HG03103 (cell line): ENCODE measurements around the gene MST1.

ENCODE experiments used
- ATAC-seq: cut with Tn5 transposase; IDR thresholded peaks from one replicate; pipeline ENCODE4 v1.9.1; 2021; ENCODE audit warnings: low read depth; ENCODE audit not compliant: unreplicated experiment

Gene MST1

DNA sequence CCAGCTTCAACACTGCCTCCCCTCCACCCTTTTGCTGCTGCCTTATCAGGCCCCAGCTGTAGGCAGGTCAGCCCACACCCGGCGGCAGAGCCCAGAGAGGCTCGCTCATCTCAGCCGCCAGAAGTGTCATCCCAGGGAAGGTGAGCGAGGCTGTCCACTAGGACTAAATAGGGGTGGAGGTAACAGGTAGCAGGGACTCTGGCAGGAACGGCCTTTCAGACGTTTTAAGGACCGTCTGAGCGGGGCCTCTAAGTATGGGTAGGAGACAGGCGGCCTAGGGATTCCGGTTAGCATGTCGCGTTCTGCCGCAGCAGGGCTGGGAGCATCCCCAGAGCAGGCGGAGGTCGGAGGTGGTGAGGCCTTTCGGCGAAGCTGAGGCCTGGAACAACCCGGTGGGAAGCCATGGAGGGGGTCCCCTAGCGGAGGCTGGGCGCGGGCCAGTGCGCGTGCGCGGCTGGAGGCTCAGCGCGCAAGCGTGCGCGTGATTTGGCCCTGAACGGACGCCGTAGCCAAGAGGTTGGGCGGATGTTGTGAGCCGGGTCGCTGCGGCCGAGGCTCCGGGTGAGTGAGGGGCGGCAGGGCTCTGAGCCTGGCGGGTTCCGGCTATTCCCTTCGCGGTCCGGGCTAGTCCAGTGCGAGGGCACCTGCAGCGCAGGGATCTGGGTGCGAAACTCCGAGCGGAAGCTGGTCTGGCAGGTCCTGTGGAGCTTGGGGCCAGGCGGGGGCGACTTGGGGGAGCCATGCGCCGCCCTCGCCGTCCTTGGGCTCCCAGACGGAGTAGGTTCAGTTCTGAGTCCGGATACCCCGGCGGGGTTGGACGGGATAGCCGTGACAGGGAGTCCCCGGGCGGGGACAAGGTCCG is at the start of gene MST1, which contains the start of gene RNF123:
Gene MST1 (minus strand): TSS at position 429 of the 862 bp plus-strand sequence. CDS start 783 bp downstream, outside the sequence.
Gene RNF123 (plus strand): TSS at position 512 of the 862 bp plus-strand sequence. CDS start 1,609 bp downstream, outside the sequence.
- peak; percentile 49 for ATAC-seq

GRCh38 chr3:49738067-49738713 is 48.9 kb upstream of the MST1 start:
- ATAC-seq = no peak

- no peak for ATAC-seq
Observed at GRCh38 chr3:49734752-49735151, 45.5 kb upstream of the MST1 start.

- no peak for ATAC-seq
Observed at GRCh38 chr3:49733551-49733950, 44.3 kb upstream of the MST1 start.

GRCh38 chr3:49732597-49732996 is 43.3 kb upstream of the MST1 start:
- ATAC-seq = no peak

DNA sequence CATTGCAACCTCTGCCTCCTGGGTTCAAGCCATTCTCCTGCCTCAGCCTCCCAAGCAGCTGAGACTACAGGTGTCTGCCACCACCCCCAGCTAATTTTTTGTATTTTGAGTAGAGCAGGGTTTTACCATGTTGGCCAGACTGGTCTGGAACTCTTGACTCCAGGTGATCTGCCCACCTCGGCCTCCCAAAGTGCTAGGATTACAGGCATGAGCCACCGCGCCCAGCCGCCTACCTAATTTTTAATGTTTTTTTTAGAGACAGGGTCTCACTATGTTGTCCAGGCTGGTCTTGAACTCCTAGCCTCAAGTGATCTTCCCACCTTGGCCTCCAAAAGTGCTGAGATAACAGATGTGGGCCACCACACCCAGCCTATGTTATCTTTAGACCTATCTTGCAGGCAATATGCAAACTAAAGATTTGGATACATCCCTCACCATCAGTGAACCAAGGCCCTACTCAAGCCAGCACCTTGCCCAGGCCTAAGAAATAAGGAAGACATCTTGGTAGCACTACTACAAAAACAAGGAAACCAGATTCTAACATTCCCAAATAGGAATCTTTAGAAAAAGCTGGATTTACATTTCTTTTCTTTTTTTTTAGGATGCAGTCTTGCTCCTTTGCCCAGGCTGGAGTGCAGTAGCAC is 40.8 kb upstream of the MST1 start:
- ATAC-seq = no peak

DNA sequence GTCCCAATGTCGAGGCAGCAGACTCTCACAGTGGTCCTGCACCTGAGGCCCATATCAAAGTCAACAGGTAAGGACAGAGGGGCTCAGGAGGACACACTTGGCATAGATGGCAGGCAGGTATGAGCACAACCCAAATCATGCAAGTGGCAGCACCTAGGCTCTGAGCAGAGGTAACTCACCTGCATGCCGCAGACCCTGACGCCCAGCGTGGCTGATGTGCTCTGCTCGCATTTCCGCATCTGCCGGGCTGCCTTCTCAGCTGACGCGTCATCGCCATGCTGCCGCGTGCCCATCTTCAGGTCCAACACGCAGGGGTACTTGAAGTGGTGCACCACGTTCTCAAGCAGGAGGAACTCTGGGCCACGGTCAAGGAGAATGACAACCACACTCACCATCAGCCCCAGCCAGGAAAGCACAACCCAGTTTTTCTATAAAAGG is 38.7 kb upstream of the MST1 start:
- ATAC-seq = no peak

- ATAC-seq = no peak
Observed at GRCh38 chr3:49727154-49727923, 38.1 kb upstream of the MST1 start.

GRCh38 chr3:49725906-49726681 is 36.8 kb upstream of the MST1 start:
- no peak for ATAC-seq

DNA sequence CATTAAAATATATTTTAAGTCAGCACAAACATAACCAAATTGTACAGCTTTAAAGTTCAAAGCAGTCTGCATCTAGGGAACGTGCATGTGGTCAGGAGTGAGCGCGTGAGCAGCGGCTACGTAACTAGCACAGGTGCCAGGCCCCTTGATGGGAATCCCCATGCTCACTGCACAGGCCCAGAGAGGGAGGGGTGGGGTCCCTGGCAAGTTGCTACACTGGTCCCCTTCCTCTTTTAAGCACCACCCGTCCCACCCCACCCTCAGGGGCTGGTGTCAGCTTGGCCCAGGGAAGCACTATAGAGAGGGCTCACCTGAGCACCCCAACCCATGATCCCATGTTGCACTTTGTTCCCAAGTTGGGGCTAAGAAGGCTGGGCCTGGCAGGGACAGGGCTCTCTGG is 35.3 kb upstream of the MST1 start:
- ATAC-seq = no peak

DNA sequence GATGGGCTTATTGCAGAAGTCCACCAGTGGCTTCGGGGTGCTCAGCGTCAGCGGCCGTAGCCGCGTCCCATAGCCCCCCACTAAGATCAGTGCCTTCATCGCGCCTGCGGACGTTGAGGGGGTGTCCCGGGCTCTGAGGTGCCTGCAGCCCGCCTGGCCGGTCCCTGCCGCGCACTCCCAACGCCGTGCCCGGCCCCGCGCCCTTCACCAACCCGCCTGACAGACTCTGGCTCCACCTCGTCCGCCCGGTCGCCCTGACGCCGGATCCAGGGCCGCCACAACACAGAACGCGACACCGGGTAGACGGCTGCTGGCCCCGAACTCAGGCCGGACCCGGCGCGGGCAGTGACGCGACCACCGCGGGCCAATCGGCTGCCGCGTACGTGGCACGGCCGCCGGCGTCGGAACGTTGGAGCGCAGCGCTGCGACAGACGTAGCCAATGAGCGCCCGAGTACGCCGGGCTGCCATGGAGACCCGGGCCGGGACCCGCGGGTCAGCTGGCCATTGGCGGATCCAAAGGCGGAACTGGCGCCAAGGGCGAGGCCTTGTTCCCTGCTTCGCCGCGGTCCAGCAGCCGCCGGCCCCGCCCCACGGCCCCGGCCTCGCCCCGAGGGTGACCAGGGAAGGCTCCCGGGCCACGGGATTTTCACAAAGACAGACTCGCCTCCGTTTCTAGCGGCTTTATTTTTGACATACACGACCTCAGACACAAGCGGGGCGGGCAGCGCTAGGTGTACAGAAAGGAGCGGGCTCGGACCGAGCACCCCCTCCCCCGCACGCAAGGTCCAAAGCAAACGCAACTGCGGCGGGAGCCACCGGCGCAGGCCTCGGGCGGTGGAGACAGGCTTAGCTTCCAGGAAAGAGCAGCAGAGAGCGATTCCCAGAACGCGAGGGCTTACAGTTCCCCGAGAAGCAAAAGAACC is 34.6 kb upstream of the MST1 start, which contains the start of gene GMPPB:
Gene GMPPB (minus strand): TSS at position 324 of the 924 bp plus-strand sequence. CDS start 225 bp downstream, at position 99.
- ATAC-seq = peak; percentile 70

- ATAC-seq = no peak
Observed at GRCh38 chr3:49723296-49723627, 34.0 kb upstream of the MST1 start.

DNA sequence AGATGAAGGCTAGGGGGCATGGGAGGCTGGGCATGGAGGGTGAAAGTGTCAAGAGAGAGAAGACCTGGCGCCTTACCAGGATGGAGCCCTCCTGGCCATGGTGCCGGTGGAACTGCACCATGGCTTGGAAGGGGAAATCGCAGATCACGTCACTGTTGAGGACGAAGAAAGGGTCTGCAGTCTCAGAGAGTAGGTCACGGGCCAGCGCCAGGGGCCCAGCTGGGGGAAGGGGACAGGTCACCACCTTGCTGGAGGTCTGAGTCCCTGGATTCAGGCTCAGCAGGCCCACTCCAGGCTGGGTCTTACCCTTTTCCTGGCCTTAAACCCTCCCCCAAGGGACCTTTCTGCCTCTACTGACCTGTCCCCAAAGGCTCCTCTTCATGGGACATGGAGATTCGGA is 33.6 kb upstream of the MST1 start:
- no peak for ATAC-seq

DNA sequence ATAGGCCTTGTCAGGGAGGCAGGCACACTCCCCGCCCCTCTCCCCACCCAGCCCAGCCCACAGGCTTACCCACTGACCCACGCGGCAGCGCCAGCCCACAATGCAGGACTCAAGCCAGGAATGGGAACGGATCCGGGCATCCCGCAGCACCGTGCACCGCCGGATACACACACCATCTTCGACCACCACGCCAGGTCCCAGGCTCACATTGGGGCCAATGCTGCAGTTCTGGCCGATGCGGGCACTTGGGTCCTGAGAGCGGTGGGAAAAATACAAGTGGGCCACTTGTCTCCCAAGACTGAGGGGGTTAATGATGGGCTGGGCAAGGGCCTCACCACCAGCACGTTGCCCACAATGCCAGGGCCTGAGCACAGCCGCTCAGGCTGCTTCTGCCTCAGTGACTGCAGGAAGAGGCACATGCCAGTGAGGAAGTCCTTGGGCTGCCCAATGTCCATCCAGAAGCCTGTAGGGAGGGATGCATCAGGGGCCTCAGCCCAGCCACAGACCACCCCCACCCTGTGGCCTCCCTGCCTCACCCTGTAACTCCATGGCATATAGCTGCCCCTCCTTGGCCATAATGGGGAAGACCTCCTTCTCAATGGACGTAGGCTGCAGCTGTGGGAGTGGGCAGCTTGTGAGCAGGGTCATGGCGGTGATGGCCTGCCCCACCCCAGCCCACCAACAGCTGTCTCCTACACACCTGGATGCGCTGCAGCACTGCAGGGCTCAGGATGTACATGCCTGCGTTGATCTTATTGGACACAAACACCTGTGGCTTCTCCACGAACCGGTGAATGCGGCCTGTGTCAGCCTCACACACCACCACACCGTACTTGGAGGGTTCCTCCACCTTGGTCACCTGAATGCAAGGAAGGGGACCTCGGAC is 32.9 kb upstream of the MST1 start:
- ATAC-seq = no peak

GRCh38 chr3:49721596-49721895 is 32.3 kb upstream of the MST1 start:
- no peak for ATAC-seq

- ATAC-seq = no peak
Observed at GRCh38 chr3:49720855-49721595, 31.8 kb upstream of the MST1 start.

DNA sequence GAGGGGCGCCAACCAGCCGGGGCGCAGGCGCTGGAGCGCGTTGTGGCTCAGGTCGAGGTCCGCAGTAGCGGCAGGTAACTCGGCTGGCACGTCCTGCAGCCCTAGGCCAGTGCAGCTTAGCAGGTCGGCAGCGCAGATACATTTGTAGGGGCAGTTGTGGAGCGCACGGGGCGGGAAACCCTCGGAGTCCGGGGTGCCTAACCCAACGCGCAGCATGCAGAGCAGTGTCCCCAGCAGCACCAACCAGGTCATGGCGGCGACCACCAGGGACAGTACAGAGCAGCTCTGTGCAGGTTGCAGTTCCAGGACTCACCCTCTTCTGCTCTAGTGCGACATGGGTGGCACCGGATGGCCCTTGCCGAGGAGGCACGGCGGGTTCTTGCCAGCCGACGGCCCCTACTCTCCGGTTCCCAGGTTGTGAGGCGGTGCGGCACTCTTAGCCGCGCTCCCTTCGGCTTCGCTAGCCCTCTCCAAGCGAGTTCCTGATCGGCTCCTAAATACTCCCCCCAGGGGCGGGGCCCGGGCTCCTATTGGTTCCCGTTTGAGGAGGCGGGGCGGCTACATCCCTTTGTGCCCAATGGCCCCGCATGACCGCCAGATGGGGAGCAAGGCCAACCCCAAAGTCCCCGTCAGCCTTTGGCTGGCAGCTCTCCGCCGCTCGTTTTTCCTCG is 30.1 kb upstream of the MST1 start, which contains the start of gene AMIGO3:
Gene AMIGO3 (minus strand): TSS at position 471 of the 671 bp plus-strand sequence. CDS start 219 bp downstream, at position 252.
- peak; percentile 39 for ATAC-seq
